ENCODE measurements around the gene ADORA3.

GRCh38 chr1:111489604-111490003 lies 13.8 kb downstream of the ADORA3 start:
- TF ChIP-seq POLR2A (IDR thresholded peaks at IDR 0.05; ENCODE audit: low read length) (no peak), GATA1 (IDR thresholded peaks at IDR 0.05; ENCODE audit: low read depth, low read length) (no peak)
